Suppressor macrophage treated with lipopolysaccharide for 4 hours (primary cell): Measurements from ENCODE around the gene CEP131.

Experiments
- DNase-seq: peaks from one replicate; pipeline ENCODE4 v3.0.0-alpha.2; 2020

The CEP131 gene

DNA sequence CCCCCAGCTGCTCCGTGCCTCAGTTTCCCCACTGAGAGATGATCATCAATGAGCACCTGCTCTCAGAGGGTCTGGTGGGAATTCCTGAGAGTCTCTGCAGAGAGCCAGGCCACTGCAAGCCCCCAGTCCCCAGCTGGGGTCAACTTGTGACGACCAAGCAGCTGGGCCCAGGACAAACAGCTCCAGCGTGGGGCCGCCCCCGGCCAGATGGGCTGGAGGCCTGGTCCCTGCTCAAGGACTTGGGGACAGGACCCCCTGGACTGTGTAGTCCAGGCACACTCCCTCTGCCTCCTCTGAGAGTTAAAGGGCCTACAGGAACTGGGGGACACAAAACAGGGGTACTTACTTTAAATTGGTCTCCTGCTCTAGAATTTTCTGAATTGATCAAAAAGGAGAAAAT lies 40.2 kb downstream of the CEP131 start:
- DNase-seq = no peak

- no peak for DNase-seq
Observed at GRCh38 chr17:81181811-81182185, 41.0 kb downstream of the CEP131 start.

DNA sequence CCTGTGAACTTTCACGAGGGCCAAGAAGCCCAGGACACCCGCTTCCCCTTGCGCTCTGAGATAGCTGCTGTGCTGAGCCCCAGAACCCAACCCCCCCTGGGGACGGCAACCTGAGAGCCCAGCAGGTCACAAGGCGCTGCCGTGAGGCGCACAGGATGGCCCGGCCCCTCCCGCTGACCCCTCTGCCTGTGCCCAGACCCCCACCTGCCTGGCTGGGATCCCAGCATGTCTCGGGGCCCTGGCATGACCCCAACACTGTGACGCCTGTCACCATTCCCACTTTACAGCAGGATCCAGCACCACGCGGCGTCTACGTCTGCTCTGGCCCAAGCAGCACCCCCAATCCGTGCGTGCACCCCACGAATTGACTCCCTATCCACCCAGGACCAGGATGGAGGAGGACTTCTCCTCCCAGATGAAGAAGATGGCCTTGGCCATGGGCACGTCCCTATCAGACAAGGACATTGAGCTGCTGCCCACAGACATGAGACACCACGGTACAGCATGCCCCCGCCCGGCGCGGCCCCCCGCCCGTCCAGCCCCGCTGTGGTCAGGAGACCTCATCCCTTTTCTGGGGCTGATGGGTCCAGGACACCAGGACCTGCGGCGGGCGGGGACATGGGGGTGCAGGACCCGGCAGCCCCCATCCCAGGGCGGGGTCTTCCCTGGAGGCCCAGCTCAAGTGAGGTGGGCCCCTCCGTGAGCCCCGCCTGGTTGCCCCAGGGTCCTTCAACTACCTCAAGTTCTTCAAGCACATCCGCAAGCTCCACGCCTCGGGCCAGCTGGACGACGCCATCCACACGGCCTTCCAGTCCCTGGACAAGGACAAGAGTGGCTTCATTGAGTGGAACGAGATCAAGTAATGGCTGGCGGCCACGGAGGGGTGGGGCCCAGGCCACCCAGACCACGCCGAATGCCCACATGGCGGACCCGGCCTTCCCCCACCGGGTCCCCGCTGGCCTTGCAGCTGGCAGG lies 41.6 kb downstream of the CEP131 start:
- DNase-seq = no peak

- DNase-seq = no peak
Observed at GRCh38 chr17:81179861-81180260, 42.9 kb downstream of the CEP131 start.

- no peak for DNase-seq
Observed at GRCh38 chr17:81179220-81179619, 43.5 kb downstream of the CEP131 start.

GRCh38 chr17:81178136-81179091 lies 44.4 kb downstream of the CEP131 start:
- DNase-seq = no peak

DNA sequence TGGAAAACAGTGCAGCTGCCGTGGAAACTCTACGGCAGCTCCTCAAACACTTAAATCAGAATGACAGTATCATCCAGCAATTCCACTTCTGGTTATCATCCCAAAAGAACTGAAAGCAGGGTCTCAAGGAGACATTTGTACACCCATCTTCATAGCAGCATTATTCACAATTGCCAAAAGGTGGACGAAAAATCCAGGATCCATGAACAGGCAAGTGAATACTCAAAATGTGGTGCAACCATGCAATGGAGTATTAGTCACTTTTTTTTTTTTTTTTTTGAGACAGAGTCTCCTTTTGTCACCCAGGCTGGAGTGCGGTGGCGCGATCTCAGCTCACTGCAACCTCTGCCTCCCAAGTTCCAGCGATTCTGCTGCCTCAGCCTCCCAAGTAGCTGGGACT lies 46.1 kb downstream of the CEP131 start:
- no peak for DNase-seq

- no peak for DNase-seq
Observed at GRCh38 chr17:81173762-81174155, 49.0 kb downstream of the CEP131 start.

- DNase-seq = no peak
Observed at GRCh38 chr17:81173052-81173761, 49.6 kb downstream of the CEP131 start.

- DNase-seq = no peak
Observed at GRCh38 chr17:81171941-81172340, 50.8 kb downstream of the CEP131 start.

- DNase-seq = no peak
Observed at GRCh38 chr17:81170727-81171494, 51.9 kb downstream of the CEP131 start.

GRCh38 chr17:81169870-81170309 lies 52.9 kb downstream of the CEP131 start:
- DNase-seq = no peak

GRCh38 chr17:81167638-81168037 lies 55.1 kb downstream of the CEP131 start:
- DNase-seq = no peak

- DNase-seq = no peak
Observed at GRCh38 chr17:81167194-81167524, 55.6 kb downstream of the CEP131 start.

- no peak for DNase-seq
Observed at GRCh38 chr17:81166033-81166492, 56.7 kb downstream of the CEP131 start, which contains the start of gene AATK. Gene AATK, minus strand, starts transcription at chr17:81166221. Its CDS starts 229 bp downstream, at chr17:81165992.

DNA sequence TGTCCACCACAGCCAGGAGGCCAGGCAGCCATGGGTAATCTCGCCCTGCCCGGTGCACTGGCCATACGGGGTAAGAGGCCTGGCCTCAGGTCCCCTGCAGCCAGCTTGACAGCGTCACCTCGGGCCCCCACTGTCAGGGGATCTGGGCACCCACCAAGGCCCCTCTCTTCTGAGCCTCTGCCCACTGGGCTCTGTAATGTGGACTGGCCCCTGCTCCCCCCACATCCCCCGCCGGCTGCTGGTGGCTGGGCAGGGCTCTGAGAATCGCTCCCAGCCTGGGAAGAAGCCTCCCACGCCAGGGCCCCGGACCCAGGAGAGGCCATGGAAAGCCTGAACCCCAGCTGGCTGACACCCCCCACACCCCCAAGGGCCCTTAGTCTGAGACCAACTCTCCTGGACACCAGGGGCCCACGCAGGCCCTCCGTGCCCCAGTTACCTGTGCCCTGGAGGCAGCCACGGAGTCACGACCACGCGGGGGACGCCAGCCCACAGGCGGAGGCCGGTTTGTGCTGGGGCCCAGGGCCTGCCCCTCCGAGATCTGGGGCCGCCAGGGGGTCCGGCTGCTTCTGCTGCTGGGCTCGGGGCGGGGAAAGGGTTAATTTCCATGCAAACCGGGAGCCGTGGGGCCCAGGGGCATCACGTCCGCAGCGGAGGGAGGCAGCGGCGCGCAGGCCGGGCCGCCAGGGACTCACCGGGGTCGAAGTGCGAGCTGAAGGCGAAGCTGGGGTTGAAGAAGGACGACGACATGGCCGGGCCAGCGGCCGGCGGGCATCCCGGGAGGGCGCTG lies 57.3 kb downstream of the CEP131 start, which contains the start of gene PVALEF:
Gene PVALEF (plus strand): TSS at position 262 of the 787 bp plus-strand sequence. CDS start 15,720 bp downstream, outside the sequence.
- no peak for DNase-seq

GRCh38 chr17:81164371-81165245 lies 58.2 kb downstream of the CEP131 start:
- DNase-seq = no peak

DNA sequence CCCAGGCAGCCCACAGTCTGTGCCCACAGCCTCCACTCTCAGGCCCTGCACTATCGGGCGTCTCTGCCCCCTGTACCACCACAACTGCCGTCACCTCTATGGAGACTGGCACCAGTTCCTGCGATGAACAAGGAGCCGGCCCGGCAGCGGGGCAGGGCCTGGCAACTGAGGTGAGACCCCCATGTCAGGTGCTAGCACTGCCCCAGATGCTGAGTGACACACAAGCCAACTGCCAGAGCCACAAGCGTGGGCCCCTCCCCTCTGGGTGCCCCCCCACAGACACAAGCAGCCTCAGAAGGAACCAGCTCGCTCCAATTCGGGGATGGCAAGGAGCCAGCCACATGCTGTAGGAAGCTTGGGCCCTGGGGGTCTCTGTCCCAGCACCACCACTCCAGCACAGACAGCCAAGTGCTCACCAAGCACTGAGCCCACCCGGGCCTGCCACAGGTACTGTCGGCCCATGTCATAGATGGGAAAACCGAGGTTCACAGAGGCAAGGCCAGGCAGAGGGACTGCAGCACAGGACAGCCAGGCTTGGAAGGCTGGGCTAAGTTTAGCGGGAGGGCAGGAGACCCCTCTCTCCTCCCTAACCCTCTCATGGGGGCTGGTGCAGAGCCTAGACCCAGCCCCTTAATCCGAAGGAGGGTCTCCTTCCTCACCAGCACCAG lies 58.9 kb downstream of the CEP131 start:
- DNase-seq = no peak

- no peak for DNase-seq
Observed at GRCh38 chr17:81163051-81163695, 59.6 kb downstream of the CEP131 start.
